HepG2 (cell line): Measurements from ENCODE around the gene ZNF792. TPM values are rescaled to one million over a fixed set of nuclear protein-coding genes. Genes with fewer than 3 reads are reported as not detected.

ENCODE experiments used
- AFF4 ChIP-seq: sonication (generic); formaldehyde crosslinking; IDR thresholded peaks from 2 replicates; pipeline ENCODE4 v1.4.0; 2020; ENCODE audit warnings: missing genetic modification reagents
- BRD4 ChIP-seq: sonication (generic); formaldehyde crosslinking; IDR thresholded peaks from 2 replicates; pipeline ENCODE4 v1.4.0; 2020; ENCODE audit warnings: missing genetic modification reagents
- BRF2 ChIP-seq: sonication (generic); formaldehyde crosslinking; IDR thresholded peaks from 2 replicates; pipeline ENCODE4 v1.8.1; 2022; ENCODE audit warnings: mild to moderate bottlenecking, missing genetic modification reagents
- CCDC6 ChIP-seq: sonication (generic); formaldehyde crosslinking; IDR thresholded peaks from 2 replicates; pipeline ENCODE4 v1.8.1; 2022; ENCODE audit warnings: mild to moderate bottlenecking, missing genetic modification reagents, moderate library complexity
- DNMT1 ChIP-seq: sonication (generic); formaldehyde crosslinking; IDR thresholded peaks from 2 replicates; pipeline ENCODE4 v1.5.1; 2020; ENCODE audit warnings: mild to moderate bottlenecking, missing genetic modification reagents
- ERF ChIP-seq: IDR thresholded peaks from 2 replicates; pipeline ENCODE4 v1.6.1; 2018; ENCODE audit warnings: missing biosample characterization, missing genetic modification reagents
- FOSL2 ChIP-seq: sonication (generic); formaldehyde crosslinking; IDR thresholded peaks from 2 replicates; pipeline ENCODE4 v1.4.0; 2020; ENCODE audit warnings: missing genetic modification reagents
- FOXA3 ChIP-seq: IDR thresholded peaks from 2 replicates; pipeline ENCODE4 v1.6.1; 2016; ENCODE audit warnings: missing genetic modification reagents, missing compliant biosample characterization
- PRDM10 ChIP-seq: sonication (generic); formaldehyde crosslinking; IDR thresholded peaks from 2 replicates; pipeline ENCODE4 v1.4.0; 2020; ENCODE audit warnings: low read depth, missing genetic modification reagents
- RCOR2 ChIP-seq: IDR thresholded peaks from 2 replicates; pipeline ENCODE4 v1.6.1; 2016; ENCODE audit warnings: missing biosample characterization, missing genetic modification reagents
- RFXAP ChIP-seq: sonication (generic); formaldehyde crosslinking; IDR thresholded peaks from 2 replicates; pipeline ENCODE4 v1.4.0; 2020; ENCODE audit warnings: missing genetic modification reagents, borderline replicate concordance
- SOX6 ChIP-seq, 2 experiments: fragments of 450-650 bp in 1 of 2; sonication (generic) in 1 of 2; formaldehyde crosslinking in 1 of 2; IDR thresholded peaks; 2 replicates each; pipeline versions ENCODE4 v1.4.0 to v1.6.1; 2017 to 2020; ENCODE audit warnings: antibody characterized with exemption in 1 of 2, mild to moderate bottlenecking in 1 of 2, missing genetic modification reagents in 1 of 2
- TIGD3 ChIP-seq: sonication (generic); formaldehyde crosslinking; IDR thresholded peaks from 2 replicates; pipeline ENCODE4 v1.5.1; 2020; ENCODE audit warnings: mild to moderate bottlenecking, missing genetic modification reagents, borderline replicate concordance
- ZFP36 ChIP-seq: fragments of 150-350 bp; IDR thresholded peaks from 2 replicates; pipeline ENCODE4 v1.6.1; 2018; ENCODE audit warnings: borderline replicate concordance, low read length, low read depth; ENCODE audit not compliant: partially characterized antibody
- ZNF382 ChIP-seq: sonication (generic); formaldehyde crosslinking; IDR thresholded peaks from 2 replicates; pipeline ENCODE4 v1.5.0; 2020; ENCODE audit warnings: missing genetic modification reagents, mild to moderate bottlenecking, borderline replicate concordance
- ZNF414 ChIP-seq: sonication (generic); formaldehyde crosslinking; IDR thresholded peaks from 2 replicates; pipeline ENCODE4 v1.5.0; 2020; ENCODE audit warnings: missing genetic modification reagents
- ZNF607 ChIP-seq: sonication (generic); formaldehyde crosslinking; IDR thresholded peaks from 2 replicates; pipeline ENCODE4 v1.5.1; 2020; ENCODE audit warnings: missing genetic modification reagents, mild to moderate bottlenecking, borderline replicate concordance
- ZNF709 ChIP-seq: sonication (generic); formaldehyde crosslinking; IDR thresholded peaks from 2 replicates; pipeline ENCODE4 v1.5.0; 2020; ENCODE audit warnings: mild to moderate bottlenecking, missing genetic modification reagents
- polyA plus RNA-seq, 8 experiments: library from polyadenylated mRNA; depleted of rRNA in 3 of 8; stranded (reverse) in 7 of 8; unstranded in 1 of 8; fragments of >200 nt; fragmentation: Illumina TruSeq in 4 of 8; extraction: Trizol in 4 of 8; gene quantifications; 2 replicates each; pipeline versions ENCODE4 v1.2.1 to v1.2.3, GENCODE V29; 2011 to 2016; ENCODE audit warnings: low read depth in 4 of 8, missing spikeins in 1 of 8, mixed read lengths in 1 of 8; ENCODE audit not compliant: insufficient read depth in 1 of 8
- total RNA-seq, 5 experiments: library from RNA; depleted of rRNA; stranded (reverse); fragments of >200 nt; fragmentation: Illumina TruSeq; extraction: Trizol; gene quantifications; 2 replicates each; pipeline ENCODE4 v1.2.3, GENCODE V29; 2016; ENCODE audit warnings: low read depth in 1 of 5

ZNF792 gene
- total and polyA plus RNA-seq, 2 of the 13 experiments (the other 11 are each of a cell fraction or from before 2014, with no cell fraction given), result 5.5 to 11.5 TPM

- TF ChIP-seq AFF4 (CRISPR knock-in tag) (no peak), BRF2 (CRISPR knock-in tag) (no peak), BRD4 (no peak), TIGD3 (no peak), FOXA3 (CRISPR knock-in tag) (no peak), FOSL2 (CRISPR knock-in tag) (peak; percentile 8; the same call in 1 of the 2 replicates), ZNF607 (CRISPR knock-in tag) (no peak), ZNF382 (no peak), ZNF709 (CRISPR knock-in tag) (no peak), ZFP36 (no peak), ZNF414 (CRISPR knock-in tag) (0 out of 2 replicates have a peak, but pooled peaks have one; percentile 36), SOX6 (IDR thresholded peaks at IDR 0.05) (no peak), SOX6 (CRISPR knock-in tag; IDR thresholded peaks at IDR 0.05) (peak; percentile 32; the same call in 1 of the 2 replicates), RCOR2 (CRISPR knock-in tag) (no peak), PRDM10 (CRISPR knock-in tag) (no peak), RFXAP (CRISPR knock-in tag) (no peak), DNMT1 (CRISPR knock-in tag) (no peak), ERF (CRISPR knock-in tag) (peak; percentile 61; the same call in 1 of the 2 replicates), CCDC6 (peak; percentile 46; the same call in 1 of the 2 replicates)
Observed at GRCh38 chr19:35013041-35013819, 49.2 kb upstream of the ZNF792 start (continued).
